Heart right ventricle (tissue), 16 donors: ENCODE results near the gene FBN3. TPM values are rescaled to one million over a fixed set of nuclear protein-coding genes. Genes with fewer than 3 reads are reported as not detected.

Experiments
- ATAC-seq, 8 donors: fragments of 200-7000 bp; cut with Tn5 transposase; one replicate each; pipeline ENCODE4 v1.9.1; 2020; ENCODE audit warnings: mild to moderate bottlenecking in 8 of 8, moderate library complexity in 8 of 8, moderate number of reproducible peaks in 1 of 8
- DNase-seq, 2 donors: peaks; one replicate each; pipeline ENCODE4 v3.0.0-alpha.2; 2020
- H3K27ac ChIP-seq, 10 donors: fragments of 200-600 bp; sonication (generic) in 2 of 10; one replicate each; pipeline versions ENCODE4 v1.5.0 to v1.8.0; 2020 to 2022; ENCODE audit warnings: mild to moderate bottlenecking in 3 of 10
- H3K27me3 ChIP-seq, 7 donors: fragments of 200-600 bp; one replicate each; pipeline ENCODE4 v1.8.0; 2021 to 2022; ENCODE audit warnings: mild to moderate bottlenecking in 2 of 7
- H3K36me3 ChIP-seq, 9 donors: fragments of 200-600 bp; sonication (generic) in 1 of 9; one replicate each; pipeline versions ENCODE4 v1.5.0 to v1.8.0; 2020 to 2022; ENCODE audit warnings: mild to moderate bottlenecking in 2 of 9
- H3K4me1 ChIP-seq, 9 donors: fragments of 200-600 bp; sonication (generic) in 1 of 9; one replicate each; pipeline versions ENCODE4 v1.5.0 to v1.8.0; 2020 to 2022; ENCODE audit warnings: mild to moderate bottlenecking in 4 of 9
- H3K4me3 ChIP-seq, 10 donors: fragments of 200-600 bp; sonication (generic) in 2 of 10; one replicate each; pipeline versions ENCODE4 v1.5.0 to v1.8.0; 2020 to 2022; ENCODE audit warnings: mild to moderate bottlenecking in 7 of 10, moderate library complexity in 2 of 10
- H3K9me3 ChIP-seq, 11 donors: fragments of 200-600 bp in 10 of 11; sonication (generic) in 2 of 11; one replicate each; pipeline versions ENCODE4 v1.5.0 to v1.8.0; 2013 to 2022; ENCODE audit warnings: mild to moderate bottlenecking in 2 of 11, control low read depth in 1 of 11, moderate library complexity in 1 of 11
- CTCF ChIP-seq, 9 donors: fragments of 200-600 bp; sonication (generic) in 2 of 9; IDR thresholded peaks; one replicate each; pipeline versions ENCODE4 v1.5.0 to v1.8.0; 2021 to 2022; ENCODE audit warnings: antibody characterized with exemption in 9 of 9, mild to moderate bottlenecking in 5 of 9, moderate library complexity in 1 of 9
- WGBS, 2 donors: extraction: QIAGEN DNeasy Blood & Tissue Kit; methylation state at CpG; one replicate each; pipeline ENCODE4 v1.1.7; 2013; ENCODE audit warnings: inconsistent platforms in 1 of 2; 5-methylcytosine and 5-hydroxymethylcytosine counted together
- intact Hi-C, 10 donors: fragments of 100-400 bp; cut with DNase I; formaldehyde crosslinking; loops; one replicate each; pipeline versions ENCODE4 v1.11.1 to v1.14.2; 2022
- polyA plus RNA-seq, 2 donors: library from polyadenylated mRNA; stranded (reverse); fragments of 200-250 nt; gene quantifications; one replicate each; pipeline ENCODE4 v1.2.3, GENCODE V29; 2013
- total RNA-seq, 10 donors: library from RNA; stranded (reverse); fragmentation: NEBNext Ultra II Directional in 3 of 10; extraction: Animal tissue kit (Norgen Biotek cat#: 25700) in 3 of 10; gene quantifications; one replicate each; pipeline versions ENCODE4 v1.2.1 to v1.2.4, GENCODE V29; 2021 to 2023
- donor health status: Arrhythmogenic right ventricular cardiomyopathy.
- donor health status: ischemic (EF 13 %, LVEDD 7.1; RV severe dilation, severe dysfunction).
- donor health status: healthy with polysubstance abuse.
- donor health status: DM: no; HTN: yes; CAD: no.
- donor health status: DM: no; HTN: no; CAD: no.
- donor health status: ischemic (EF 25% LVEDD 6.9; RV normal size, moderate dysfunction).
- donor health status: ischemic (EF 25% LVEDD 5.7; RV mildly dilated, moderate dysfunction).
- donor health status: healthy.
- donor health status: DM: yes; HTN: yes; CAD: no.
- donor health status: Ischemic cardiomyopathy.
- donor health status: ischemic (EF 35%, LVEDD 5.7; RV mildly dilated, moderate dysfunction).
- donor health status: nonischemic (EF 11% LVEDD 7.7; RV severe dilation, severe dysfunction).
- donor health status: DM: yes; HTN: yes; CAD: no.
- donor health status: PGD.
- donor health status: ischemic (EF 29% LVEDD 5.4; RV normal size, mild dysfunction).
- donor health status: nonischemic (EF 23%, LVEDD 6.1; RV moderate dilation, normal function).

FBN3 gene
- total and polyA plus RNA-seq, 12 donors, result 0.05 to 0.26 (median 0.06) TPM; not detected in 9

- DNase-seq (no peak), ATAC-seq (no peak)
- intact Hi-C loops, result no loop called here
- peaks cover 3 to 42% (median 15%) of the 10 kb centered on the region in 9 donors for H3K4me1 ChIP-seq
- H3K4me3 ChIP-seq, result no peak overlapping the region
- 74 to 76% methylated on average over 7 of the region's 7 CpGs for WGBS, 2 donors
- no peaks in the 10 kb centered on the region for H3K9me3 ChIP-seq
- no peak for TF ChIP-seq CTCF (IDR thresholded peaks at IDR 0.05)
- H3K36me3 ChIP-seq, result no peaks in the 10 kb centered on the region
- H3K27me3 ChIP-seq, result no peaks in the 10 kb centered on the region
- peak overlapping the region in 1 of 10 donors; percentile 50 for H3K27ac ChIP-seq
Observed at GRCh38 chr19:8192221-8192820, 42.9 kb upstream of the FBN3 start.

- intact Hi-C loops, result no loop called here
- no peak for TF ChIP-seq CTCF (IDR thresholded peaks at IDR 0.05)
Observed at GRCh38 chr19:8185343-8186068, 36.1 kb upstream of the FBN3 start.

GRCh38 chr19:8184274-8184673, 34.9 kb upstream of the FBN3 start:
- H3K27me3 ChIP-seq, result no peaks in the 10 kb centered on the region
- TF ChIP-seq CTCF (IDR thresholded peaks at IDR 0.05), result no peak
- H3K27ac ChIP-seq, result no peak overlapping the region
- no peaks in the 10 kb centered on the region for H3K9me3 ChIP-seq
- DNase-seq, result no peak
- H3K36me3 ChIP-seq, result no peaks in the 10 kb centered on the region
- H3K4me3 ChIP-seq, result no peak overlapping the region
- peaks cover 0 to 6% (median 0%) of the 10 kb centered on the region in 9 donors for H3K4me1 ChIP-seq
- no peak for ATAC-seq
- WGBS, 2 donors, result 90 to 91% methylated on average over 9 of the region's 9 CpGs
- intact Hi-C loops, result no loop called here

More at GRCh38 chr19:8185343-8186068, 36.1 kb upstream of the FBN3 start:
- ATAC-seq, result no peak
- H3K36me3 ChIP-seq, result no peaks in the 10 kb centered on the region
- H3K27me3 ChIP-seq, result no peaks in the 10 kb centered on the region
- H3K4me1 ChIP-seq, result peaks cover 0 to 6% (median 0%) of the 10 kb centered on the region in 9 donors
- H3K27ac ChIP-seq, result no peak overlapping the region
- no peak for DNase-seq
- no peaks in the 10 kb centered on the region for H3K9me3 ChIP-seq
- no peak overlapping the region for H3K4me3 ChIP-seq
- WGBS, 2 donors, result 89 to 92% methylated on average over 5 of the region's 5 CpGs

GRCh38 chr19:8180018-8180417, 30.6 kb upstream of the FBN3 start:
- TF ChIP-seq CTCF (IDR thresholded peaks at IDR 0.05), result no peak
- Histone ChIP-seq H3K27ac (no peak overlapping the region), H3K4me1 (peaks cover 0 to 6% (median 0%) of the 10 kb centered on the region in 9 donors), H3K27me3 (no peaks in the 10 kb centered on the region), H3K4me3 (no peak overlapping the region), H3K36me3 (no peaks in the 10 kb centered on the region), H3K9me3 (no peaks in the 10 kb centered on the region)
- DNase-seq (no peak), ATAC-seq (no peak)
- WGBS, 2 donors, result 87 to 90% methylated on average over 6 of the region's 6 CpGs
- intact Hi-C loops, result no loop called here
